HepG2 (cell line): ENCODE data around the gene MRPL38. TPM values are rescaled to one million over a fixed set of nuclear protein-coding genes. Genes with fewer than 3 reads are reported as not detected.

Experiments used
- ATF7-NPFF ChIP-seq: sonication (generic); formaldehyde crosslinking; IDR thresholded peaks from 2 replicates; pipeline ENCODE4 v1.8.1; 2023; ENCODE audit warnings: mild to moderate bottlenecking, low read depth, missing genetic modification reagents, moderate library complexity
- EEA1 ChIP-seq: sonication (generic); formaldehyde crosslinking; IDR thresholded peaks from 2 replicates; pipeline ENCODE4 v1.5.1; 2020; ENCODE audit warnings: mild to moderate bottlenecking, missing genetic modification reagents, borderline replicate concordance
- FLYWCH1 ChIP-seq: sonication (generic); formaldehyde crosslinking; IDR thresholded peaks from 2 replicates; pipeline ENCODE4 v1.8.1; 2023; ENCODE audit warnings: mild to moderate bottlenecking, missing genetic modification reagents
- GATAD2A ChIP-seq: IDR thresholded peaks from 2 replicates; pipeline ENCODE4 v1.6.1; 2016
- HNRNPH1 ChIP-seq: fragments of 200-400 bp; formaldehyde crosslinking; optimal IDR thresholded peaks from 2 replicates; pipeline ENCODE3; 2017; ENCODE audit warnings: mild to moderate bottlenecking, low read depth, low read length
- KDM2A ChIP-seq: sonication (generic); formaldehyde crosslinking; IDR thresholded peaks from 2 replicates; pipeline ENCODE4 v1.4.0; 2020; ENCODE audit warnings: low read depth, missing genetic modification reagents, borderline replicate concordance
- PHF20 ChIP-seq: sonication (generic); formaldehyde crosslinking; IDR thresholded peaks from 2 replicates; pipeline ENCODE4 v1.5.0; 2020; ENCODE audit warnings: mild to moderate bottlenecking, missing genetic modification reagents
- REPIN1 ChIP-seq: sonication (generic); formaldehyde crosslinking; IDR thresholded peaks from 2 replicates; pipeline ENCODE4 v1.8.0; 2022; ENCODE audit warnings: missing genetic modification reagents, low read depth, mild to moderate bottlenecking, borderline replicate concordance
- TBL1XR1 ChIP-seq: fragments of 150-350 bp; IDR thresholded peaks from 2 replicates; pipeline ENCODE4 v1.6.1; 2014; ENCODE audit warnings: borderline replicate concordance, low read length; ENCODE audit not compliant: partially characterized antibody
- ZFP82 ChIP-seq: sonication (generic); formaldehyde crosslinking; IDR thresholded peaks from 2 replicates; pipeline ENCODE4 v1.5.1; 2020; ENCODE audit warnings: mild to moderate bottlenecking, missing genetic modification reagents, borderline replicate concordance
- ZKSCAN8 ChIP-seq: IDR thresholded peaks from 2 replicates; pipeline ENCODE4 v1.6.1; 2016; ENCODE audit warnings: borderline replicate concordance, missing genetic modification reagents, missing compliant biosample characterization
- ZNF407 ChIP-seq: sonication (generic); formaldehyde crosslinking; IDR thresholded peaks from one replicate; pipeline ENCODE4 v1.5.1; 2020; ENCODE audit warnings: mild to moderate bottlenecking, missing genetic modification reagents; ENCODE audit errors: not compliant biosample characterization
- ZNF432 ChIP-seq: sonication (generic); formaldehyde crosslinking; IDR thresholded peaks from 2 replicates; pipeline ENCODE4 v1.5.0; 2020; ENCODE audit warnings: missing genetic modification reagents, mild to moderate bottlenecking, borderline replicate concordance
- ZNF574 ChIP-seq: sonication (generic); formaldehyde crosslinking; IDR thresholded peaks from 2 replicates; pipeline ENCODE4 v1.4.0; 2020; ENCODE audit warnings: missing genetic modification reagents
- ZNF781 ChIP-seq: sonication (generic); formaldehyde crosslinking; IDR thresholded peaks from 2 replicates; pipeline ENCODE4 v1.5.1; 2020; ENCODE audit warnings: borderline replicate concordance, mild to moderate bottlenecking, missing genetic modification reagents; ENCODE audit errors: not compliant biosample characterization
- polyA plus RNA-seq, 8 experiments: library from polyadenylated mRNA; depleted of rRNA in 3 of 8; stranded (reverse) in 7 of 8; unstranded in 1 of 8; fragments of >200 nt; fragmentation: Illumina TruSeq in 4 of 8; extraction: Trizol in 4 of 8; gene quantifications; 2 replicates each; pipeline versions ENCODE4 v1.2.1 to v1.2.3, GENCODE V29; 2011 to 2016; ENCODE audit warnings: low read depth in 4 of 8, missing spikeins in 1 of 8, mixed read lengths in 1 of 8; ENCODE audit not compliant: insufficient read depth in 1 of 8
- total RNA-seq, 5 experiments: library from RNA; depleted of rRNA; stranded (reverse); fragments of >200 nt; fragmentation: Illumina TruSeq; extraction: Trizol; gene quantifications; 2 replicates each; pipeline ENCODE4 v1.2.3, GENCODE V29; 2016; ENCODE audit warnings: low read depth in 1 of 5
- TF ChIP-seq, protein P1 (sequence below): sonication (generic); formaldehyde crosslinking; IDR thresholded peaks from 2 replicates; pipeline ENCODE4 v1.4.0; 2020; ENCODE audit warnings: missing genetic modification reagents, mild to moderate bottlenecking, borderline replicate concordance

MRPL38 gene
- total and polyA plus RNA-seq, 2 of the 13 experiments (the other 11 are each of a cell fraction or from before 2014, with no cell fraction given) = 83.7 to 125 TPM

DNA sequence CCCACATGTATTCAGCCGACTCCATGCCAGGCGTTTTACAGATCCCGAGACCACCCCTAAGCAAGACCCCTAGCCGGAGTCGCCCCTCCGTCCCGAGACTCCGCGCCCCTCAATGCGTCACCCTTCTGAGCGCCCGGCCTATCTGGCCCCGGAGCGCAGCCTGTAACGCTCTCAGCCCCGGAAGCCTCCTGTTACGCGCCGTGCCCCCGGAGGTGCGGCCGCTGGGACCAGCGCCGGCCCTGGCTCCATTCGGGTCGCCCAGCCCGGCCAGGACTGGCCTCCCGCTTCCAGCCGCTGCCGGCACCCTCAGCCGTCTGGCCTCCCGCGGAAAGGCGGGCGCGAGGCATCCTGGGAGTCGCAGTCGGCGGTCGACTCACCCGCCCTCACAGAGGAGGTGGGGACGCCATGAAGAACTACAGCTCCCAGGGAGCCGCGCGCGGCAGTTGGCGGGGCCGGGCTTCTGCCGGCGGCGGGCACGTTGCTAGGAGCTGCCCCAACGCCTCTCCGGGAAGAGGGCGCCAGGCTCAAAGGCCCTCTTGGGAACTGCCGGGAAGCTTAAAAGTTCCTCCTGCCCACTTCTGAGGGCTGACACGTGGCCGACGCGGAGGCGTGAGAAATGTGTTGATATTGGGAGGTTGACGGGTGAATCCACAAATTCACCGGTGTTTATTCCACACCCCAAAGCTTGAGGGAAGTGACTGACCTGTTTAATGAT is 36.2 kb upstream of the MRPL38 start, which contains the start of gene FBF1 (continued):
- TF ChIP-seq ZNF574 (CRISPR knock-in tag) (peak; percentile 95), HNRNPH1 (no peak), GATAD2A (CRISPR knock-in tag) (peak; percentile 59), KDM2A (CRISPR knock-in tag) (peak; percentile 100), ZNF432 (CRISPR knock-in tag) (no peak), TBL1XR1 (peak; percentile 75), ZNF407 (peak; percentile 97), EEA1 (CRISPR knock-in tag) (peak; percentile 79), ZKSCAN8 (peak; percentile 67; the same call in 1 of the 2 replicates), ZFP82 (CRISPR knock-in tag) (no peak), FLYWCH1 (CRISPR knock-in tag) (no peak), PHF20 (CRISPR knock-in tag) (peak; percentile 70; the same call in 1 of the 2 replicates), ZNF781 (CRISPR knock-in tag) (peak; percentile 56), REPIN1 (CRISPR knock-in tag) (peak; percentile 97), ATF7-NPFF (peak; percentile 96)
- TF ChIP-seq, protein P1, sequence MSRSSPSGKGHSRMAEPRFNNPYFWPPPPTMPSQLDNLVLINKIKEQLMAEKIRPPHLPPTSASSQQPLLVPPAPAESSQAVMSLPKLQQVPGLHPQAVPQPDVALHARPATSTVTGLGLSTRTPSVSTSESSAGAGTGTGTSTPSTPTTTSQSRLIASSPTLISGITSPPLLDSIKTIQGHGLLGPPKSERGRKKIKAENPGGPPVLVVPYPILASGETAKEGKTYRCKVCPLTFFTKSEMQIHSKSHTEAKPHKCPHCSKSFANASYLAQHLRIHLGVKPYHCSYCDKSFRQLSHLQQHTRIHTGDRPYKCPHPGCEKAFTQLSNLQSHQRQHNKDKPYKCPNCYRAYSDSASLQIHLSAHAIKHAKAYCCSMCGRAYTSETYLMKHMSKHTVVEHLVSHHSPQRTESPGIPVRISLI (CRISPR knock-in tag) = peak; percentile 0; the same call in 1 of the 2 replicates
